OCI-LY7 (cell line): Measurements from ENCODE around the gene CCDC87.
A peak's percentile ranks its signal among the peaks of the same experiment; 100 is the strongest.

Experiments
- CTCF ChIP-seq: fragments of 200-600 bp; sonication (generic); conservative IDR thresholded peaks from 2 replicates; pipeline ENCODE4 v1.5.1; 2014; ENCODE audit warnings: mild to moderate bottlenecking, antibody characterized with exemption, low read length, moderate library complexity, mixed read lengths
- EZH2phosphoT487 ChIP-seq: fragments of 200-600 bp; sonication (generic); IDR thresholded peaks from 2 replicates; pipeline ENCODE4 v1.6.1; 2018; ENCODE audit warnings: low read depth, borderline replicate concordance, mild to moderate bottlenecking, mixed run types, antibody characterized with exemption, low read length, moderate library complexity, mixed read lengths

- 0 out of 2 replicates have a peak, but pooled peaks have one; percentile 29 for TF ChIP-seq CTCF
- no peak for TF ChIP-seq EZH2phosphoT487
These were observed 45.6 kb upstream of the CCDC87 start, which contains the start of gene RBM4 for GRCh38 chr11:66638177-66639065.
